Middle frontal gyrus (tissue), 1 donor: ENCODE measurements around the gene ERI3.
"Not testable (repeated sequence)": the region's sequence is repeated elsewhere in the genome, so short reads cannot be mapped to it uniquely, and the experiment has no call there.

Experiments used
- DNase-seq: peaks from one replicate; pipeline ENCODE4 v3.0.0-alpha.2; 2015; ENCODE audit warnings: low spot score; ENCODE audit errors: extremely low spot score

ERI3 gene

DNA sequence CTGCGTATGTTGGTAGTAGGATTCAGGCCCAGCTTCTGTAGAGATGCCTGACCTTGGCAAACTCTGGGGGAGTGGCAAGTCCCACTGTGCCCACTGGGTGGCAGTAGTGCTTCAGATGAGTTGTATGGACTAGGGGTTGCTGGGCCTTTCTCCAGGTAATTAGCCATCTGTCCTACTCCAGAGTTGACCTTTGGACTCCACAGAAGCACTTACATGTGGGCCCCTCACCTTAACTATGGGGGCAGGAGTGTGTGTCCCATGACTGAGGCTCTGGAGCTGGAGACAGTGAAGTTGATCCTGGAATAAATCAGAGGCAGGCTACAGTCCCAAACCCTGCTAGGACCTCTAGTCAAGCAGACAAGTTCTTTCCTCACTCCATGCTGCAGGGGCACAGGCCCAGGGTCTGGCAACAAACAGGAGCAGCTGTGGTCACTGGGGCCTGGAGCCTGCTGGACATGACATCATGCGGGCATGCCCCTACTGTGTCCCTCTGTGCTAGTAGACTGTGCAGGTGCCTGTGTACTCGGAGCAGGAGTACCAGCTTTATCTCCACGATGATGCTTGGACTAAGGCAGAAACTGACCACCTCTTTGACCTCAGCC lies 137.1 kb downstream of the ERI3 start:
- DNase-seq = peak; percentile 40

DNA sequence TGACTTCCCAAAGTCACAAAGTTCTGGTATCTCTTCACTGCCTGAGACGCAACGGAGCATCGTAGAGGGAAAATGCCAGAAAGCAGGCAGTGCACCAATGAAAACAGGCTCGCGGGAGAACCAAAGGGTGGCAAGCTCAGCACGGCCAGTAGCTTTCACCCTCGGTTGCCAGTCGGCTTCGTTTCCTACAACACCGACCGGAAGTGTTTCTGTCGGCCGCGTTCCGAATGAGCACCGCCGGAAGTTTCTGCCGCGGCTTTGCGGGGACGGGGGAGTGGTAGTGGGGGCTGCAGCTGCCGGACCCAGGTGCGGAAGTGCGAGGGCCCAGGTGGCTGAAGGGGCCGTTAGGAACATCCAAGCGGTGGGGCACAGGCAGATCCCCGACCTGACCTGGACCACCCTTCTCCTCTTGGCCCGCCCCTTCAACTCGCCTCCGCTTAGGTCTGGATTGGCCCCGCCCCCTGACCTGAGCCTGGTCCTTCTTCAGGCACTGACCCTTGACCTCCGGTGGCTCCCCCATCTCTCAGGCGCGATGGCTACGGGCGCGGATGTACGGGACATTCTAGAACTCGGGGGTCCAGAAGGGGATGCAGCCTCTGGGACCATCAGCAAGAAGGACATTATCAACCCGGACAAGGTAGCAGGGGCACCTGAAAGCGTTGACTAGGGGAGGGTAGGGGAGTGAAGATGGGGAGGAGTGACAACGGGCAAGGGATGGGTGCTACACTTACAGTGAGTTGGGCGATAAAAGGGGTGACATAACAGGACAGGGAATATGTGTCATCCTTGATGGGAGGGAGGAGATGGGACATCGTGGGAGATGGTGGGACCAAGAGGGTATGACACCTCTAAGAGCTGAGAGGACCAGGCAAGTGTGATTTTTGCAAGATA lies 141.6 kb downstream of the ERI3 start, which contains the start of gene DMAP1:
Gene DMAP1, plus strand, starts transcription at position 250 of the 891 bp plus-strand sequence. Its CDS starts 283 bp downstream, at position 533.
- peak; percentile 79 for DNase-seq

GRCh38 chr1:44212355-44213221 lies 142.5 kb downstream of the ERI3 start:
- DNase-seq = no peak

DNA sequence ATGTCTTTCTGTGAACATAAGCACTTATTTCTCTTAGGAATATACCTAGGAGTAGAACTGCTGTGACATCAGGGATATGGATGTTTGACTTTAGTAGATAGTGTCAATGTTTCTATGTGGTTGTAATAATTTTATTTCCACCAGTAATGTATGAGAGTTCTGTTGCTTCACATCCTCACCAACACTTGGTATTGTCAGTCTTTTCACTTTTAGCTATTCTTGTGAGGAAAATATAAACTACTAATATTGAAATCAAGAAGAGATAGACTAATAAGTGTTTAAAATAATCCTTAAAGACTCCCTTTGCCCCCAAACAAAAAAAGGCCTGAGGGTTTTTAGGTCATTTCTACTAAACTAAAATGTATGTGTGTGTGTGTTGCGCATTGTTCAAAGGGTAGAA lies 144.5 kb downstream of the ERI3 start:
- DNase-seq = no peak

DNA sequence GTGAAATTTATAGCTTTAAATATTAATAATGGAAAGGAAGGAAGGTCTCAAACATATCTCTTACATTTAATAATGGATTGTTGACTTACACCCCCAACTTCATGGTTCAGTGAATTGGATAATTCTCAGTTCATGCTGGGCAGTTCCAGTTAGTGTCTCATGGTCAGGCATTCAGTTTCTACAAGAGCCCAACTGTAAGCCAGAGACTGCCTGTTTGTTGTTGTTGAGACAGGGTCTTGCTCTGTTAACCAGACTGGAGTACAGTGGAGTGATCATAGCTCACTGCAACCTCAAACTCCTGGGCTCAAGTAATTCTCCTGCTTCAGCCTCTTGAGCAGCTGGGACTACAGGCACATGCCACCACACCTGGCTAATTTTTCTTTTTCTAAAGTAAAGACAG lies 146.8 kb downstream of the ERI3 start:
- no peak for DNase-seq

DNA sequence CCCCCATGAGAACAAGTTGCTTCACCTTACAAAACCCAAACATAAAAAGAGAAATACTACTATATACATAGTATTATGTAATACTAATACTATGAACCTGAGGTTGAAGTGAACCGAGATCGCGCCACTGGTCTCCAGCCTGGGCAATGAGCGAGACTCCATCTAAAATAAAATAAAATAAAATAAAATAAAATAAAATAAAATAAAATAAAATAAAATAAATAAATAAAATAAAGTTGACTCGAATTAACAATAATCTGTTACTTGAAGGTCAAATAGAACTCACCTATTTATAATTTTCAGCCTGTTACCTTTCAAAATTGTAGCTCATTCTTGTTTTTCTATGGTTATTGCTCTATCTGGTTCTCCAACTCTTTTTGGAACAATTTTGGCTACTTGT lies 148.5 kb downstream of the ERI3 start:
- DNase-seq = not testable (repeated sequence)

- DNase-seq = no peak
These were observed 154.7 kb downstream of the ERI3 start for GRCh38 chr1:44200336-44200735.

GRCh38 chr1:44174630-44175029 lies 180.4 kb downstream of the ERI3 start:
- no peak for DNase-seq
